Mammary epithelial cell (primary cell): Measurements from ENCODE around the gene MARK2.

Source experiments
- EZH2 ChIP-seq: IDR thresholded peaks from 2 replicates; pipeline ENCODE4 v1.6.1; 2012; ENCODE audit warnings: low read length, inconsistent platforms, borderline replicate concordance
- TF ChIP-seq, protein P1 (sequence below), 2 donors: IDR thresholded peaks in 1 of 2; conservative IDR thresholded peaks in 1 of 2; 2 replicates each; pipeline ENCODE4 v1.5.1; 2011 to 2012; ENCODE audit warnings: inconsistent platforms in 2 of 2, low read length in 2 of 2, mild to moderate bottlenecking in 2 of 2, control low read depth in 1 of 2, low read depth in 1 of 2; ENCODE audit not compliant: insufficient read depth in 1 of 2; ENCODE audit errors: extremely low read depth in 1 of 2

DNA sequence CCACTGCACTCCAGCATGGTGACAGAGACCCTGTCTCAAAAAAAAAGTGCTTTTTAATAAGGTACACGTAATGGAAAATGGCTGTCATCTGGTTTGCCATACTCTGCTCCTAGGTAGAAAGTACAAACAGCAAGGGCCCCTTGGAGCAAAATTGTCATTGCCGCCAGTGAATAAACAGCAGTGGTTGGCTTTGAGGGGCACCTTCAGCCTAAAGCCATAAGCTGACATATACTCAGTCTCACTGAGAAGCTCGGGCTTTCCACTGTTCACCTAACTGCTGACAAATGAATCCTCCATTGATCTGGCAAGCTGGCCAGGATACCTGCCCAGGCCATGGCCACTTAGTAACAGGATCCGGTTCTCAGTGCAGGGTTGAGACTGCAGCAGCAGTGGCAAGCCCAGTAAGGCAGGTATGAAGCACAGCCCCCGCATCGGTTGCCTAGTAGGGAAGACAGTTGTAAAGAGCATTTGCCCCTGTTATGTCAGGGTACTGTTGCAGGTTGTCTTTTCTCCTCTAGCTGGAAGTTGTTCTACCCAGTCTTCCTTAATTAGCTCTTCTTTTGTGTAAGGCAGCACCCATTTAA lies 38.8 kb downstream of the MARK2 start:
- TF ChIP-seq, protein P1, sequence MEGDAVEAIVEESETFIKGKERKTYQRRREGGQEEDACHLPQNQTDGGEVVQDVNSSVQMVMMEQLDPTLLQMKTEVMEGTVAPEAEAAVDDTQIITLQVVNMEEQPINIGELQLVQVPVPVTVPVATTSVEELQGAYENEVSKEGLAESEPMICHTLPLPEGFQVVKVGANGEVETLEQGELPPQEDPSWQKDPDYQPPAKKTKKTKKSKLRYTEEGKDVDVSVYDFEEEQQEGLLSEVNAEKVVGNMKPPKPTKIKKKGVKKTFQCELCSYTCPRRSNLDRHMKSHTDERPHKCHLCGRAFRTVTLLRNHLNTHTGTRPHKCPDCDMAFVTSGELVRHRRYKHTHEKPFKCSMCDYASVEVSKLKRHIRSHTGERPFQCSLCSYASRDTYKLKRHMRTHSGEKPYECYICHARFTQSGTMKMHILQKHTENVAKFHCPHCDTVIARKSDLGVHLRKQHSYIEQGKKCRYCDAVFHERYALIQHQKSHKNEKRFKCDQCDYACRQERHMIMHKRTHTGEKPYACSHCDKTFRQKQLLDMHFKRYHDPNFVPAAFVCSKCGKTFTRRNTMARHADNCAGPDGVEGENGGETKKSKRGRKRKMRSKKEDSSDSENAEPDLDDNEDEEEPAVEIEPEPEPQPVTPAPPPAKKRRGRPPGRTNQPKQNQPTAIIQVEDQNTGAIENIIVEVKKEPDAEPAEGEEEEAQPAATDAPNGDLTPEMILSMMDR (conservative IDR thresholded peaks at IDR 0.05 in 1 of 2, IDR thresholded peaks at IDR 0.05 in 1 of 2; ENCODE audit: extremely low read depth in 1 of 2, insufficient read depth in 1 of 2, low read depth in 1 of 2, low read length in 2 of 2), result no peak
- TF ChIP-seq EZH2, result no peak
